Adipose tissue (tissue), 3 donors: ENCODE data around the gene OPRL1. TPM values are rescaled to one million over a fixed set of nuclear protein-coding genes. Genes with fewer than 3 reads are reported as not detected.
"Not testable (repeated sequence)": the region's sequence is repeated elsewhere in the genome, so short reads cannot be mapped to it uniquely, and the experiment has no call there.

ENCODE experiments used
- H3K27ac ChIP-seq: one replicate; pipeline ENCODE4 v1.5.1; 2013; ENCODE audit warnings: low read depth, low read length
- WGBS, 3 donors: extraction: QIAGEN DNeasy Blood & Tissue Kit; methylation state at CpG; one replicate each; pipeline ENCODE4 v1.1.7; 2013; 5-methylcytosine and 5-hydroxymethylcytosine counted together
- polyA plus RNA-seq, 3 donors: library from polyadenylated mRNA; stranded (reverse); fragments of 200-250 nt; gene quantifications; one replicate each; pipeline ENCODE4 v1.2.3, GENCODE V29; 2013
- donor health status: healthy with polysubstance abuse.
- donor health status: Bipolar disorder and iron deficiency.
- donor health status: healthy.

Gene OPRL1
- polyA plus RNA-seq, 3 donors = 0.45 to 1.2 (median 1.1) TPM

- H3K27ac ChIP-seq = not testable (repeated sequence)
- WGBS, 3 donors = 67 to 96% (median 68%) methylated on average over 4 to 6 of the region's 6 CpGs
These were observed 37.5 kb downstream of the OPRL1 start for GRCh38 chr20:64117432-64117777.

- 78 to 88% (median 79%) methylated on average over 8 of the region's 8 CpGs for WGBS, 3 donors
- H3K27ac ChIP-seq = no peak overlapping the region
These were observed 39.4 kb downstream of the OPRL1 start for GRCh38 chr20:64119301-64119680.

GRCh38 chr20:64119681-64120341 lies 39.9 kb downstream of the OPRL1 start:
- H3K27ac ChIP-seq = no peak overlapping the region
- 57 to 61% (median 59%) methylated on average over 13 to 14 of the region's 14 CpGs for WGBS, 3 donors

DNA sequence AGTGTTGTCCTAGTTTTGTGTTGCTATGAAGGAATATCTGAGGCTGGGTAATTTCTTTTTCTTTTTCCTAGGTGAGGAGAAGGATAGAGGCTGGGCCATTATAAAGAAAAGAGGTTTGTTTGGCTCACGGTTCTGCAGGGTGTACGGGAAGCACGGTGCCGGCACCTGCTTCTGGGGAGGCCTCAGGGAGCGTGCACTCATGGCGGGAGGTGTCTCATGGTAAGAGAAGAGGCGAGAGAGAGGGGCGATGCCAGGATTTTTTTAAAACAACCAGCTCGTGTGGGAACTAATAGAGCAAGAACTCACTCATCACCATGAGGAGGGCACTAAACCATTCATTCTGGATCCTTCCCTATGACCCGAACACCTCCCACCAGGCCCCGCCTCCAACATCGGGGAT lies 41.7 kb downstream of the OPRL1 start:
- WGBS, 3 donors = 80 to 84% (median 82%) methylated on average over 12 of the region's 12 CpGs
- no peak overlapping the region for H3K27ac ChIP-seq

GRCh38 chr20:64122927-64123326 lies 43.0 kb downstream of the OPRL1 start:
- 79 to 87% (median 84%) methylated on average over 11 of the region's 11 CpGs for WGBS, 3 donors
- not testable (repeated sequence) for H3K27ac ChIP-seq

DNA sequence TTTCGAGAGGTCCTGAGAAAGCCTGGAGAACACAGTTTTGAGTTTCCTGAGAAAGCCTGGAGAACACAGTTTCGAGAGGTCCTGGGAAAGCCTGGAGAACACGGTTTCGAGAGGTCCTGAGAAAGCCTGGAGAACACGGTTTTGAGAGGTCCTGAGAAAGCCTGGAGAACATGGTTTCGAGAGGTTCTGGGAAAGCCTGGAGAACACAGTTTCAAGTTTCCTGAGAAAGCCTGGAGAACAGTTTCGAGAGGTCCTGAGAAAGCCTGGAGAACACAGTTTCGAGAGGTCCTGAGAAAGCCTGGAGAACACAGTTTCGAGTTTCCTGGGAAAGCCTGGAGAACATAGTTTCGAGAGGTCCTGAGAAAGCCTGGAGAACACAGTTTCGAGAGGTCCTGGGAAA lies 43.6 kb downstream of the OPRL1 start:
- H3K27ac ChIP-seq = not testable (repeated sequence)
- whole genome bisulfite sequencing, 3 donors = 79 to 90% (median 83%) methylated on average over 11 of the region's 11 CpGs

- 79 to 85% (median 82%) methylated on average over 11 of the region's 11 CpGs for WGBS, 3 donors
- H3K27ac ChIP-seq = no peak overlapping the region
These were observed 49.4 kb downstream of the OPRL1 start for GRCh38 chr20:64129146-64129782.

GRCh38 chr20:64130271-64130670 lies 50.4 kb downstream of the OPRL1 start:
- 46 to 69% (median 49%) methylated on average over 5 of the region's 5 CpGs for WGBS, 3 donors
- H3K27ac ChIP-seq = no peak overlapping the region

DNA sequence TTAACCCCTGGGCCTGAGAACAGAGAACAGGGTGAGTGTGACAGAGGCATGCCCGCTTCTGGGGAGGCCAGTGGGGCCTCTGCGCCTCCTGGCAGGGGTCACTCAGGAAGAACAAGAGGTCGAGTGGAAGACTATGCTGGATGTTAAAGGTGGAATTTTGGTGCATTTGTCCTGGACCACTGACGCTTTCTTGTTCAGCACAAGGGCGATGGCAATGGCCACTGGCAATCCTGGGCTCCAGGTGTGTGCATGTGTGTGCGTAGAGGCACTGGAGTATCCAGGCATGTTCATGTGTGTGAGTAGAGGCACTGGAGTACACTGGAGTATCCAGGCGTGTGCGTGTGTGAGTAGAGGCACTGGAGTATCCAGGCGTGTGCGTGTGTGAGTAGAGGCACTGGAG lies 51.0 kb downstream of the OPRL1 start:
- WGBS, 3 donors = 78 to 89% (median 83%) methylated on average over 10 of the region's 10 CpGs
- no peak overlapping the region for H3K27ac ChIP-seq

DNA sequence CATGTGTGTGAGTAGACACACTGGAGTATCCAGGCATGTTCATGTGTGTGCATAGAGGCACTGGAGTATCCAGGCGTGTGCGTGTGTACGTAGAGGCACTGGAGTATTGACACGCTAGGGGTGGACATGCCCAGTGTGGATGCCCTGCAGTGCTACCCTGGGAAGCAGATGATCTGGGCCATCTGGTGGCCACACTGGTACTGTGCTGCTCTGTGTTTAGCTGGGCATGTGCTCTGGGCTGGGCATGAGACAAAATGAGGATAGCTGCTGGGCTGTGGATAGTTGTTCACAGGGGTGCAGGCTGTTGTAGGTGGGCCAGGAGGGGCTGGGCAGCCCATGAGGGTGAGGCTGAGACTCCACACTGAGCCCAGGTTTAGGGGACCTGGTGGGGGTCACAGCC lies 51.5 kb downstream of the OPRL1 start:
- no peak overlapping the region for H3K27ac ChIP-seq
- 47 to 87% (median 84%) methylated on average over 4 of the region's 4 CpGs for WGBS, 3 donors

DNA sequence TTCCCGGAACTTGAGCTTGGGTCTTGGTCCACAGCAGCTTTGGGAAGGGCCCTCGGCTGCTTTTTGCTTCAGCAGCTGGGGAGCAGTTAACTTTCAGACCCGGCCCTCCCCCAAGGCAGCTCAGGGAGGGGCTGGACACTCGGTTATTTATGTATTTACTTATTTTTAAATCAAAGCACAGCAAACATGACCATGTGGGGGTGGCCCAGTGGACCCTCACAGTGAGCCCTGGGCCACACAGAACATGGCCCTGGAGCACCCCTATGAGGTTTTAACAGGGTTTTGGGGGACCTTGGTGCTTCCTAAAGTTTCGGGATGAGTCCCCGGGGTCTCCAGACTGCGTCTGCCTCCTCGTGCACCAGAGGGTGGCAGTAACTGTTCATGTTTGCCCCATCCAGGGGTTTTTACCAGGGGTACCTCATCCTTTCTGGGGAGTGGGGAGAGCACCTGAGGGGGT lies 54.1 kb downstream of the OPRL1 start:
- 42 to 52% (median 47%) methylated on average over 8 of the region's 8 CpGs for WGBS, 3 donors
- H3K27ac ChIP-seq = no peak overlapping the region

- 70 to 73% (median 72%) methylated on average over 20 of the region's 20 CpGs for WGBS, 3 donors
- not testable (repeated sequence) for H3K27ac ChIP-seq
These were observed 54.9 kb downstream of the OPRL1 start for GRCh38 chr20:64134744-64135143.

DNA sequence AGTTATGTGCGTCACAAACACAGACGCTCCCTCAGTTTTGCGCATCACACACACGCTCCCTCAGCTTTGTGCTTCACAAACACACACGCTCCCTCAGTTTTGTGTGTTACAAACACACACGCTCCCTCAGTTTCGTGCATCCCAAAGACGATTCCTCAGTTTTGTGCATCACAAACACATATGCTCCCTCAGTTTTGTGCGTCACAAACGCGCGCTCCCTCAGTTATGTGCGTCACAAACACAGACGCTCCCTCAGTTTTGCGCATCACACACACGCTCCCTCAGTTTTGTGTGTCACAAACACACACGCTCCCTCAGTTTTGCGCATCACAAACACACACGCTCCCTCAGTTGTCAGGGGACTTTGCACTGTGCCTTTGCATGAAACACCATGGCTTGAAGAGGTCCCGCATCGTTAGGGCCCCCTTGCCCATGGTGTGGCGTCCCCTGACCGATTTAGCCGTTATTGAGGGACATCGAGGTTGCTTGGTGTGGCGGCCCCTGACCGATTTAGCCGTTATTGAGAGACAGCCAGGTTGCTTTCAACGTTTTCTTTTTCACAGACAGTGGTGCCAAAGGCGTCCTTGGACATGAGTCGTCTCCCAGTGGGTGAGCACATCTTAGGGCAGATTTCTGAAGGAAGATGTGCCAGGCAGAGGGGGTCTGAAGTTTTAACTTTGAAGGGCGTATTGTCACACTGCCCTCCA lies 56.3 kb downstream of the OPRL1 start:
- no peak overlapping the region for H3K27ac ChIP-seq
- 77 to 86% (median 80%) methylated on average over 31 to 32 of the region's 32 CpGs for WGBS, 3 donors

DNA sequence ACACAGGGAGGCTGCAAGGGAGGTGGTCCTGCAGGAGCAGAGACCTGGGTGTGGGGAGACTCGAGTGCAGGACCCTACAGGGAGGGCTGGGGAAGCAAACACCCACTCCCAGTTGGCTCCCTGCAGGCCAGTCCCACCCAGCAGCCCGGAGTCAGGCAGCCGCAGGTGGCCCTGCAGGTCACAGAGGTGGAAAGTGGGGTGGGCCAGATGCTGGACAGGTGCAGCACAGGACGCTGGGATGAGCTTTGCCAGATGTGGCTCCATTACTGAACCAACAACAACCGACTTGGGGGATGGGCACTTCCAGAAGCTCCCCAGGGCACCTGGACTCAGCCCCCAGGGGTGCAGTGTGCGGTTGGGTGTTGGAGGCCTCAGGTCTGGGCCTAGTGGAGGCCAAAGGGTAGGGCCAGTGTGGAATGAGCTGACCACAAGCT lies 57.7 kb downstream of the OPRL1 start:
- no peak overlapping the region for H3K27ac ChIP-seq
- WGBS, 3 donors = 62 to 76% (median 66%) methylated on average over 6 of the region's 6 CpGs

DNA sequence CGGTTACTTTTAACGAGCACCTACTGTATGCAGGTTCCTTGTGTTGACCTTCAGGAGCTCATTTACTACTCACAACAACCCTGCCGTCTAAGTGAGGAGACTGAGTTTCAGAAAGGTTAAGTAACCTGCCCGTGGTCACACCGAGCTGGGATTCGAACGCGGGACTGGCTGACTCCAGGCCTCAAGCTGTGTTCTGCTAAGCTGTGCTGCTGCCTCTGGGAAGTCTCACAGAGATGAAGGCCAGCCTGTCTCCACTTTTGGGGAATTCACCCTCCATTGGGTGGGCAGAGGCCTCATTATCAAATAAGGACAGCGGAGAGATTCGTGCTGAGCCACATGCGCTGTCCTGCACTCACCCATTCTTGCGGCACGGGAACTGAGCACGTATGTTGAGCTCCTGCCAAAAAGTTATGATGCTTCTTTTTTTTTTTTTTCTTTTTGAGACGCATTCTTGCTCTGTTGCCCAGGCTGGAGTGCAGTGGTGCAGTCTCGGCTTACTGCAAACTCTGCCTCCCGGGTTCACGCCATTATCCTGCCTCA lies 58.5 kb downstream of the OPRL1 start:
- H3K27ac ChIP-seq = no peak overlapping the region
- 80 to 85% (median 84%) methylated on average over 18 of the region's 18 CpGs for WGBS, 3 donors

DNA sequence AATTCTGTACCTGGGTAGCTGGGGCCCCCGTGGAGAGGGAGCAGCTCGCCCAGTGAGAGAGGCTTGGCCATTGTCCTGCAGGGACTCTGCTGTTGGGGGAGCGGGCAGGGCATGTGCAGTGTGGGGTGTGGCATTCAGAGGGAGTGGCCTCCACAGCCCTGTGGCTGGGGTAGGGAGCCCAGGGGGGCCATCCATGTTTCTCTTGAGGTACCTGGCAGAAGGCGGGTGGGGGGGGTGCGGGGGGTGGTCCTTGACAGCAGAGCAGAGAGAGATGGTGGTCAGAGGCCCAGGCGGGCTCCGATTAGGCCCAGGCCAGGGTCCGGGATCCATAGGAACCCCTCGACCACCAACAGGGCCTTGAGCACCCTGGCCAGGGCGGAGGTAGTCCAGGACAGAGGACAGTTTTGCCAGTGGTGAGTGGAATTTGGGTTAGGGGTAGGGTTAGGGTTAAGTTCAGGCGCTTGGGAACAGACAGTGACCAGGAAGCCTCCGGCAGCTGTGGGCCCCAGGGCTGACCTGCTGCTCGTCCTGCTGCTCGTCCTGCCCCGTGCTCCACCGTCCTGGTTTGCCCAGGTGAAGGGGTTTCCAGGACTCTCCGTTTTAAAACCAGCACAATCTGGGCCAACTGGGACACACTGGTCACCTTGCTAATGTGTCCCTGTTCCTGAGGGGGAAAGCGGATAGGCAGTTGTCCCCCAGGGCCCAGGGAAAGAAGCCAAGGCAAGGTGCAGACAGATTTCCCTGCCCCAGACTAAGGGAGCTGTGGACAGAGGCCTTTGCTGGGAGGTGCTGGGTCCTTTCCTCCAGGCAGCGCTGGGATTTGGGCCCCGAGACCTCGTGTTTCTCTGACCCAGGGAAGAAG lies 59.5 kb downstream of the OPRL1 start:
- WGBS, 3 donors = 74 to 84% (median 80%) methylated on average over 20 to 21 of the region's 21 CpGs
- no peak overlapping the region for H3K27ac ChIP-seq

GRCh38 chr20:64140061-64140931 lies 60.4 kb downstream of the OPRL1 start:
- WGBS, 3 donors = 73 to 82% (median 73%) methylated on average over 13 of the region's 13 CpGs
- no peak overlapping the region for H3K27ac ChIP-seq

DNA sequence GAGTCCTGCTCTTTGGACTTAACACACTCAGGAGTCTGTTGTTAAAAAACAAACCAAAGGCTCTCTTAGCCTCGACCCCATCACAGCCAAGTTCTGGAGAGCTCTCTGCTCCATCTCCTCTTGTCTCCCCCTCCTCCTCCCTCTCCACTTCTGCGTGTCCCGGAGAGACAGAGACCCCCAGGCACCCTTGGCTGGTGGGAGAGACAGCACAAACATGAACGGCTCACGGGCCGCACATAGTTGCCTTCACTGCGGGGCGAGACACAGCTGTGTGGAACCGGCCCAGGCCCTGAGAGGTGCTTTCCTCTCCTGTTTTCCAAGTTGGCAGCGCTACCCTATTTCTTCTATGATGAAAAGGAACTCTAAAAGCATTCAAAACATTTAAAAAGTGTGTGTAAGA lies 61.1 kb downstream of the OPRL1 start:
- WGBS, 3 donors = 67 to 75% (median 71%) methylated on average over 10 of the region's 10 CpGs
- H3K27ac ChIP-seq = no peak overlapping the region
